Caki2 (cell line): Measurements from ENCODE around the gene VPS51. TPM values are rescaled to one million over a fixed set of nuclear protein-coding genes. Genes with fewer than 3 reads are reported as not detected.

ENCODE experiments used
- DNase-seq: peaks from one replicate; pipeline ENCODE4 v3.0.0-alpha.2; 2015; ENCODE audit warnings: low read depth
- in situ Hi-C: cut with HindIII; loops from 2 replicates; pipeline ENCODE4 v1.10.0; 2016; ENCODE audit warnings: low sequenced_read_pairs, low pct_unique_long_range_greater_than_20kb, mixed read lengths
- total RNA-seq: library from RNA; depleted of rRNA; stranded (reverse); fragments of >200 nt; shearing (Covaris generic); gene quantifications from 2 replicates; pipeline ENCODE4 v1.2.3, GENCODE V29; 2014; ENCODE audit warnings: low replicate concordance

The VPS51 gene
- total RNA-seq, 1 experiment from 2014 or later: 115 TPM

GRCh38 chr11:65100674-65101350, 4.8 kb downstream of the VPS51 start:
- in situ Hi-C loops: no loop called here
- DNase-seq: no peak

DNA sequence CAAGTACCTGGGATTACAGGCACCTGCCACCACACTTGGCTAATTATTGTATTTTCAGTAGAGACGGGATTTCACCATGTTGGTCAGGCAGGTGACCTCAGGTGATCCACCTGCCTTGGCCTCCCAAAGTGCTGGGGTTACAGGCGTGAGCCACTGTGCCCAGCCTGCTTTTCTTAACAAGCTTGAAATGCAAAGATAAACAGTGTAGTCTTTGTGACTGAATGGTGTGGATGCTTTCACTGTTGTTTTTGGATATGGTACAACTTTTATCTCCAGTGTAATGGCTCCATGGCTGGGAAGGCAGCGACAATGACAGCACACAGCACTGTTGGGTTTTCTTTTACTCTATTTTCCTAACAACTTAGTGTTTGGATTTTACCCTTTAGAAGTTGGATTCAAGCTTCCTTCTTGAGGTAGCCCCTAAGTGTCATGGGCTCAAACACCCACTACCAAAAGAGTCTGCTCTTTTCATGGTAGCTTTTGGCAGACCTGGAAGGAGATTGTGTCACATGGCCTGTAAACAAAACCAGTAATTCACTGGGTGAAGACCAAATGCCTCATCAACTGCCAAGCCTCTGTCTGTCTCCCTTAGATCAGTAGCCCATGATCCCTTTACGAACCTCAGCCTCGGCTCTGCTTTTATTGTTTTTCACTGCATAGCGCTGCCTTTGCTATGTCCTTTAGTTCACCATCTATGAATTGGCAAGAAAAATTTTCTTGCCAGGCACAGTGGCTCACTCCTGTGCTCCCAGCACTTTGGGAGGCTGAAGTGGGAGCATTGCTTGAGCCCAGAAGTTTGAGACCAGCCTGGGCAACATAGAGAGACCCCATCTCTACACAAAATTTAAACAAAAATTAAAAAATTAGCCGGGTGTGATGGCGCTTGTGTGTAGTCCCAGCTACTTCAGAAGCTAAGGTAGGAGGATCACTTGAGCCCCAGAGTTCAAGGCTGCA, 6.4 kb downstream of the VPS51 start:
- in situ Hi-C loops: no loop called here
- peak; percentile 78 for DNase-seq

DNA sequence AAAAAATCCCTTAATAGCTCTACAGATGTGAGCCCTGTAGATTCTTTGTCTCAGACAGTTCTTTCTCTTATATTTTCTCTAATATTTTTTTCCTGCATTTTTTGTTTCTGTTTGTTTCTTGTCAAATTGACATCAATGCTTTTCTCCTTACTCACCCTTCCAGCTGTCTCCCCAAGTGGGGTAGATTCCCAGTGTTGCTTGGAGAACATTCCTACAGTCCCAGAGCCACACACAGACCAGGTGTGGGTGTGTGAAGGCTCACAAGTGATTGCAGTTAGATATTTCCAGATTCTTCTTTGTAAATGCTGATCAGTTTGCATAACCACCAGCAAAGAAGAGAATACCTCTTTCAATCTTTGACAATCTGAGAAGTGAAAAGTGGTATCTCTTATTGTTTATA, 7.5 kb downstream of the VPS51 start:
- in situ Hi-C loops: no loop called here

DNA sequence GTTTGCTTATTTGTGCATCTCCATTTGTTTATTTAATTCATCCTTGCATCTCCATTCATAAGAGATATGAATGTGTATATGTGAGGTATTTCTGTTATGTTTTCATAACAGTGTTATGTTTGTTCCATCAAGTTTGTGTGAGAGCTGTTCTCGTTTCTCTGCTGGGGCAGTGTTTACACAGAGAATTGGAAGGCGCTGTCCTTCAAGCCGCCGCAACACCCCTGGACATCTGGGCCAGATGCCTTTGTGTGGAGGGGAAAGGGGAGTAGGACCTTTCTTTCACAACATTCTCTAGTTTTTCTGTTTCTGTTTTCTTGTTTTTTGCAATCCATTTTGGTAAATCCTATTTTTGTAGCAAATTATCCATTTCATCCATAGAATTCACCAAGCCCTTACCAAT, 8.6 kb downstream of the VPS51 start:
- in situ Hi-C loops: no loop called here
- DNase-seq: no peak

More for the DNA sequence above, 7.5 kb downstream of the VPS51 start:
- no peak for DNase-seq

DNA sequence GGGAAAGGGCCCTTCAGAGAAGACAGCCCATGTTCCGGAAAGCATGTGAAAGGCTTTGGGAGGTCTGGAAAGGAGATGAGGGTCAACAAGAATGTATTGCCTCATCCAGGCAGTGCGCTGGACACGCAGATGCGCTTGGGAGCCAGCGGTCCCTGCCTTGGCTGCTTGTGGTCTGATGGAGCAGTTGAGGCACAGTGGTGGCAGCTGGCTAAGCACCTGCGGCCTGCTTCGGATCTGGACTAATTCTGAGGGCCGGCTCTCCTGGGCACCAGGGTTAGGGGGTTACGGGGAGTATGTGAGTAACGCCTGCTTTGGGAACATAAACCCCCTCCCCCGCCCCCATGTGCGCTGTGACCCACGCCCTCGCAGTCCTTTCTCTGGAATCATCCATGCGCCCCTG, 11.1 kb downstream of the VPS51 start:
- DNase-seq: no peak
- in situ Hi-C loops: no loop called here

- DNase-seq: no peak
- in situ Hi-C loops: no loop called here
Observed at GRCh38 chr11:65107751-65108468, 11.9 kb downstream of the VPS51 start.

- DNase-seq: no peak
Observed at GRCh38 chr11:65108469-65109123, 12.6 kb downstream of the VPS51 start.

DNA sequence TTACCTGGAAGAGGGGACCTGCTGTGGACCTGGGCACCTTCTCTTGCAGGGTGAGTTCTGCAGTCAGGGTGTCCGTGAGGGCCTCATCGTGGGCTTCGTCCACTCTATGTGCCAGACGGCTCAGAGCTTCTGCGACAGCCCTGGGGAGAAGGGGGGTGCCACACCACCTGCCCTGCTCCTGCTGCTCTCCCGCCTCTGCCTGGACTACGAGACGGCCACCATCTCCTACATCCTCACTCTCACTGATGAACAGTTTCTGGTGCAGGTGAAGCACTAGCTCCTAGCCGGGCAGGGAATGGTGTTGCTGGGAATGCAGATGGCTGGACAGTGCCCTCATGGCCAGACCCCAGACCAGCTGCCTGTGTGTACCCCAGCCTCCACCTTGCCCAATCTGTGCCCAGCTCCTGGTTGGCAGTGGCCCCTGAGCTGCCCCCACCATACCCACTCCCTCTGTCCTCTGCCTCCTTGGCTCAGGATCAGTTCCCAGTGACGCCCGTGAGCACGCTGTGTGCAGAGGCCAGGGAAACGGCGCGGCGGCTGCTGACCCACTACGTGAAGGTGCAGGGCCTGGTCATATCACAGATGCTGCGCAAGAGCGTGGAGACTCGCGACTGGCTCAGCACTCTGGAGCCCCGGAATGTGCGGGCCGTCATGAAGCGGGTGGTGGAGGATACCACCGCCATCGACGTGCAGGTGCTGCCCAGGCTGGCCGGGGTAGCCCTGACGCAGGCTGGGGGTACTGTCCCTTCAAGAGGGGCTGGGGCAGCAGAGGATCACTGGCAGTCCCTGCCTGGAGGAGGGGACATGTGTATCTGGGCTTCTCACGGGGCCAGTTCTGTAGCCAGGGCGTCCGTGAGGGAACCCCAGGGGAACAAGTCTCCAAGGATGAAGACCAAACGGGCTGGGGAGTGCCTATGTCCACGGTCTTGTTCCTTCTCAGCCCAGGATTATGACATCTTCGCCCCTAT, 13.5 kb downstream of the VPS51 start:
- in situ Hi-C loops: no loop called here
- DNase-seq: no peak

More at GRCh38 chr11:65108469-65109123, 12.6 kb downstream of the VPS51 start:
- in situ Hi-C loops: no loop called here

DNA sequence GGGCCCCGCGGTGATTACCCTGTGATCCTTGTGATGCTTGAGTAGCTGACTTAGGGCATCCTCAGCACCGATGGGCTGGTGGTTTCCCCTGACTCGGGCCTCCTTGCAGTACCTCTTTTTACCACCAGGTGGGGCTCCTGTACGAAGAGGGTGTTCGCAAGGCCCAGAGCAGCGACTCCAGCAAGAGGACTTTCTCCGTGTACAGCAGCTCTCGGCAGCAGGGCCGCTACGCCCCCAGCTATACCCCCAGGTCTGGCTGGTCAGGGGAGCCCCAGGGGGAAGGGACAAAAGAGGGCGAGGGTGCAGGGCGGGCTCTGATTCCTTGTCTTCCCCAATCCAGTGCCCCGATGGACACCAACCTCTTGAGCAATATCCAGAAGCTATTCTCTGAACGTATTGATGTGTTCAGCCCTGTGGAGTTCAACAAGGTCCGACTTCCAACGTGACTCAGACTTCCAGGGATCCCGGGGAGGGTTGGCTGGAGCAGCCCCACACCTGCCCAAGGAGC, 14.4 kb downstream of the VPS51 start:
- peak; percentile 80 for DNase-seq
- in situ Hi-C loops: no loop called here

DNA sequence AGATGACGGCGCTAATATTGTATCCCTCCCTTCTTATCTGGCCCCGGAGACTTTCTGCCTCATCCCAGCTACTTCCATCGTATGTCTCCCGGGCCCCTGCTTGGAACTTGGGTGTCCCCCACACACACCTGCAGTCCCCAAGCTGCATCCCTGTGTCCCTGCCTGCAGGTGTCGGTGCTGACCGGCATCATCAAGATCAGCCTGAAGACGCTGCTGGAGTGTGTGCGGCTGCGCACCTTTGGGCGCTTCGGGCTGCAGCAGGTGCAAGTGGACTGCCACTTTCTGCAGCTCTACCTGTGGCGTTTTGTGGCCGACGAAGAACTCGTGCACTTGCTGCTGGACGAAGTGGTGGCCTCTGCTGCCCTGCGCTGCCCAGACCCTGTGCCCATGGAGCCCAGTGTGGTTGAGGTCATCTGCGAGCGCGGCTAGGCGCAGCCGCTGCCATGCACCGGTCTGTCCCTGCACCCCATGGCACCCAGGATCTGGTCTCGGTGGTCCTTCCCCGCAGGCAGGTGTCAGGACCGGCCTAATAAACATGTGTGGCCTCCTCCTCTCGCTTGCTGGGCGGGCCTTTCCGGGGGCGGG, 15.2 kb downstream of the VPS51 start:
- in situ Hi-C loops: no loop called here
- DNase-seq: no peak

DNA sequence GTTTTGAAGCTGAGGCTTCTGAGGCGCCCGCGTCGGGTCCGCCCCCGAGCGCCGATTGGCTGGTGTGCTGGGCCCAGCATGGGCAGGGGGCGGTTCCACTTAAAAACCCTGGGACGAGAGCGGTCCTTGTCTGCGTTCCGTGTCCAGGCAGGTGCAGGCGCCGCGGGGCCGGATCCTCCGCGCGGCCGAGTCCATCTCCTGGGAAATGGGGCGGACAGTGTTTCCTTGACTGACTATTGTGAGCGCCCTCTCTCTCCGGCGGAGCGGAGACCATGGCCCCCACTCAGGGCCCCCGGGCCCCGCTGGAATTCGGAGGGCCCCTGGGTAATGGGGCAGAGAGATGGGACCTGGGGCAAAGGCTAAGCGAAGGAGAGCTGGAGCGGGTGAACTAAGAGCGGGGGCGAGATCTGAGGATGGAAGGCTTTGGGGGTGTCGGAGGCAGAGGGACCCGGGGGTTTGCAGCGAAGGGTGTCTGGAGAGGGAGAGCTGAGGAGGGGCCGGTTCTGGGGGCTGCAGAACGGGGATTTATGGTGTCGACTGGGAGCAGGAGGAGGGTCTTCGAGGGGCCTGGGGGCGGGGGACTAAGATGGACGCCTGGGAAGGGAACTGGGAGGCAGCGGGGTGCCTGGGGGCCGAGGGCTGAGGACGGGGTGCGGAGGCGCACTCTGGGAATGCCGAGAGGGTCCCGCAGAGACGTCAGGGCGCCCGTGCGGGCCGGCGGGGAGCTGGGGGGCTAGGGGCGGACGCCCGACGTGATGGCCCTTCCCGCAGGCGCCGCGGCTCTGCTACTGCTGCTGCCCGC, 15.9 kb downstream of the VPS51 start, which contains the start of gene TM7SF2:
TSS of gene TM7SF2 (plus strand) at position 129 of the 802 bp plus-strand sequence. CDS start at position 273, 144 bp downstream.
- in situ Hi-C loops: no loop called here
- peak; percentile 89 for DNase-seq

GRCh38 chr11:65112546-65113360, 16.7 kb downstream of the VPS51 start:
- in situ Hi-C loops: no loop called here
- no peak for DNase-seq

DNA sequence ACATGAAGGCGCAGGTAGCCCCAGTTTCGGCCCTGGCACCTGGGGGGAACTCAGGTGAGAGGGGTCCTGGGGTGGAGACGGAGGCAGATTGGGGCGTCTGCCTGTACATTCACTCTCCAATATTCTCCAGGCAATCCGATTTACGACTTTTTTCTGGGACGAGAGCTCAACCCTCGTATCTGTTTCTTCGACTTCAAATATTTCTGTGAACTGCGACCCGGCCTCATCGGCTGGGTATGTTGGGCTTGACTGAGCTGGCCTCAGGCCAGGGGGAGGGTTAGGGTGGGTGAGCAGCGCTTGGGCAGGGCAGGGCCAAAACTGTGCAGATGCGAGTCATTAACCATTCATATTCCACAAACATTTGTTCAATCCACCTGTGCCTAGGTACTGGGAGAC, 17.3 kb downstream of the VPS51 start:
- in situ Hi-C loops: no loop called here
- peak; percentile 29 for DNase-seq

GRCh38 chr11:65113839-65114238, 17.8 kb downstream of the VPS51 start:
- DNase-seq: no peak
- in situ Hi-C loops: no loop called here

- DNase-seq: no peak
- in situ Hi-C loops: no loop called here
Observed at GRCh38 chr11:65114538-65115171, 18.6 kb downstream of the VPS51 start.
